MM.1S (cell line): ENCODE data around the gene PPP1R7.

Experiments
- DNase-seq: peaks from one replicate; pipeline ENCODE4 v3.0.0-alpha.2; 2015
- H2AFZ ChIP-seq: fragments of 300-600 bp; sonication (generic); 2 replicates; pipeline ENCODE4 v1.6.0; 2016; ENCODE audit warnings: antibody characterized with exemption, low read length
- H3F3A ChIP-seq: fragments of 300-600 bp; sonication (generic); 2 replicates; pipeline ENCODE4 v1.6.1; 2016; ENCODE audit warnings: mild to moderate bottlenecking, antibody characterized with exemption, low read length, moderate library complexity, mixed read lengths; ENCODE audit not compliant: insufficient read depth
- H3K27ac ChIP-seq: fragments of 300-600 bp; sonication (generic); 2 replicates; pipeline ENCODE4 v1.5.1; 2016; ENCODE audit warnings: mild to moderate bottlenecking, low read length
- H3K27me3 ChIP-seq: fragments of 300-600 bp; sonication (generic); replicated peaks from 2 replicates; pipeline ENCODE4 v1.6.0; 2016; ENCODE audit warnings: low read length; ENCODE audit not compliant: insufficient read depth
- H3K36me3 ChIP-seq: fragments of 300-600 bp; sonication (generic); replicated peaks from 2 replicates; pipeline ENCODE4 v1.6.1; 2016; ENCODE audit warnings: mild to moderate bottlenecking, low read length, mixed read lengths; ENCODE audit not compliant: insufficient read depth
- H3K4me1 ChIP-seq: fragments of 300-600 bp; sonication (generic); 2 replicates; pipeline ENCODE4 v1.6.1; 2016; ENCODE audit warnings: low read length, mixed read lengths
- H3K4me2 ChIP-seq: fragments of 300-600 bp; sonication (generic); 2 replicates; pipeline ENCODE4 v1.6.0; 2016; ENCODE audit warnings: low read depth, low read length
- H3K4me3 ChIP-seq: fragments of 300-600 bp; sonication (generic); 2 replicates; pipeline ENCODE4 v1.5.1; 2016; ENCODE audit warnings: low read length, mixed read lengths
- H3K79me2 ChIP-seq: fragments of 300-600 bp; sonication (generic); 2 replicates; pipeline ENCODE4 v1.6.1; 2016; ENCODE audit warnings: mixed run types, low read length, mixed read lengths
- H3K9ac ChIP-seq: fragments of 300-600 bp; sonication (generic); 2 replicates; pipeline ENCODE4 v1.6.1; 2016; ENCODE audit warnings: low read length, mixed read lengths
- H3K9me2 ChIP-seq: fragments of 300-600 bp; sonication (generic); replicated peaks from 2 replicates; pipeline ENCODE4 v1.6.1; 2016; ENCODE audit warnings: mild to moderate bottlenecking, low read length, mixed read lengths; ENCODE audit not compliant: insufficient read depth
- H3K9me3 ChIP-seq: fragments of 300-600 bp; sonication (generic); replicated peaks from 2 replicates; pipeline ENCODE4 v1.6.1; 2016; ENCODE audit warnings: mild to moderate bottlenecking, low read length, mixed read lengths; ENCODE audit not compliant: insufficient read depth
- H4K20me1 ChIP-seq: fragments of 300-600 bp; sonication (generic); 2 replicates; pipeline ENCODE4 v1.6.1; 2016; ENCODE audit warnings: mild to moderate bottlenecking, low read length, moderate library complexity, mixed read lengths; ENCODE audit not compliant: insufficient read depth
- CTCF ChIP-seq: fragments of 300-600 bp; sonication (generic); IDR thresholded peaks from 2 replicates; pipeline ENCODE4 v1.5.1; 2016; ENCODE audit warnings: antibody characterized with exemption, low read length, mixed read lengths
- EZH2 ChIP-seq: fragments of 300-600 bp; sonication (generic); optimal IDR thresholded peaks from 2 replicates; pipeline ENCODE3; 2017; ENCODE audit warnings: low read depth, mild to moderate bottlenecking, antibody characterized with exemption, low read length, mixed read lengths
- EZH2phosphoT487 ChIP-seq: fragments of 300-600 bp; sonication (generic); IDR thresholded peaks from 2 replicates; pipeline ENCODE4 v1.6.1; 2018; ENCODE audit warnings: antibody characterized with exemption, low read length

PPP1R7 gene

GRCh38 chr2:241168366-241168765 is 18.1 kb downstream of the PPP1R7 start:
- H3K27ac ChIP-seq: no peak overlapping the region
- H3K27me3 ChIP-seq: no peaks in the 10 kb centered on the region
- H3K4me3 ChIP-seq: no peak overlapping the region
- no peaks in the 10 kb centered on the region for H3K4me1 ChIP-seq
- H3K9me2 ChIP-seq: no peaks in the 10 kb centered on the region
- no peaks in the 10 kb centered on the region for H4K20me1 ChIP-seq
- no peaks in the 10 kb centered on the region for H3F3A ChIP-seq
- H3K9me3 ChIP-seq: no peaks in the 10 kb centered on the region
- TF ChIP-seq CTCF: no peak
- no peak for TF ChIP-seq EZH2phosphoT487
- no peak for TF ChIP-seq EZH2
- no peak overlapping the region for H2AFZ ChIP-seq
- no peak overlapping the region for H3K4me2 ChIP-seq
- no peaks in the 10 kb centered on the region for H3K79me2 ChIP-seq
- DNase-seq: no peak
- no peaks in the 10 kb centered on the region for H3K36me3 ChIP-seq
- H3K9ac ChIP-seq: no peak overlapping the region

- Histone ChIP-seq H3K79me2 (no peaks in the 10 kb centered on the region), H3K9me2 (no peaks in the 10 kb centered on the region), H3K4me2 (no peak overlapping the region), H3K36me3 (no peaks in the 10 kb centered on the region), H3K4me1 (no peaks in the 10 kb centered on the region), H4K20me1 (no peaks in the 10 kb centered on the region), H2AFZ (no peak overlapping the region), H3F3A (no peaks in the 10 kb centered on the region), H3K9me3 (no peaks in the 10 kb centered on the region), H3K27me3 (no peaks in the 10 kb centered on the region), H3K4me3 (no peak overlapping the region), H3K9ac (no peak overlapping the region), H3K27ac (no peak overlapping the region)
- no peak for DNase-seq
- TF ChIP-seq EZH2phosphoT487: no peak
- no peak for TF ChIP-seq CTCF
- no peak for TF ChIP-seq EZH2
Measured at GRCh38 chr2:241173557-241173956, 23.3 kb downstream of the PPP1R7 start.

GRCh38 chr2:241177526-241178334 is 27.5 kb downstream of the PPP1R7 start:
- TF ChIP-seq EZH2phosphoT487: no peak
- no peak for TF ChIP-seq CTCF
- no peaks in the 10 kb centered on the region for H3K79me2 ChIP-seq
- no peak overlapping the region for H3K27ac ChIP-seq
- no peaks in the 10 kb centered on the region for H3K4me1 ChIP-seq
- DNase-seq: no peak
- H3K9ac ChIP-seq: no peak overlapping the region
- H3K4me3 ChIP-seq: no peak overlapping the region
- no peak overlapping the region for H3K4me2 ChIP-seq
- no peaks in the 10 kb centered on the region for H3K27me3 ChIP-seq
- no peaks in the 10 kb centered on the region for H3K9me3 ChIP-seq
- no peaks in the 10 kb centered on the region for H3K36me3 ChIP-seq
- no peaks in the 10 kb centered on the region for H3K9me2 ChIP-seq
- no peaks in the 10 kb centered on the region for H3F3A ChIP-seq
- H4K20me1 ChIP-seq: no peaks in the 10 kb centered on the region
- H2AFZ ChIP-seq: no peak overlapping the region
